ENCODE data around the gene TPST2.

TPST2 gene

DNA sequence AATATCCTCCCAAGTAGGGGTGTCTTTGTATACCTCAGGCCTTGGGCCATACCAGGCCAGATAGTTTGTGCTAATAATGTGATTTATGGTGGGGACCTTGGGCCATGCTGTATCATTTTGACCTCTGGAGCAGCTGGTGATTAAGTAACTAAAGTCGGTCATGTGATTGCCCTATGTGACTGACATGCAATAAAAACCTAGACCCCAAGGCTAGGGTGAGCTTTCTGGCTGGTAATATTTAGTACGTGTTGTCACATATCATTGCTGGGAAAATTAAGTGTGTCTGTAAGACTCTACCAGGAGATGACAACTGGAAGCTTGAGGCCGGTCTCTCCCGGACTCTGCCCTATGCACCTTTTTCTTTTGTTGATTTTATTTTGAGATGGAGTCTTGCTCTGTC is 65.1 kb downstream of the TPST2 start:
- Histone ChIP-seq H3K4me1 (ENCODE audit: control insufficient read depth, insufficient read depth, low read length) (peaks cover 3% of the 10 kb centered on the region), H3K9me3 (replicated peaks; ENCODE audit: low read length) (no peaks in the 10 kb centered on the region), H3K27me3 (ENCODE audit: control insufficient read depth, insufficient read depth, low read length) (no peaks in the 10 kb centered on the region), H3K4me3 (ENCODE audit: low read length) (no peak overlapping the region), H3K4me2 (ENCODE audit: low read length) (no peak overlapping the region), H3K9ac (ENCODE audit: low read depth, low read length) (no peak overlapping the region), H3K36me3 (ENCODE audit: insufficient read depth, low read length) (peaks cover 8% of the 10 kb centered on the region)

DNA sequence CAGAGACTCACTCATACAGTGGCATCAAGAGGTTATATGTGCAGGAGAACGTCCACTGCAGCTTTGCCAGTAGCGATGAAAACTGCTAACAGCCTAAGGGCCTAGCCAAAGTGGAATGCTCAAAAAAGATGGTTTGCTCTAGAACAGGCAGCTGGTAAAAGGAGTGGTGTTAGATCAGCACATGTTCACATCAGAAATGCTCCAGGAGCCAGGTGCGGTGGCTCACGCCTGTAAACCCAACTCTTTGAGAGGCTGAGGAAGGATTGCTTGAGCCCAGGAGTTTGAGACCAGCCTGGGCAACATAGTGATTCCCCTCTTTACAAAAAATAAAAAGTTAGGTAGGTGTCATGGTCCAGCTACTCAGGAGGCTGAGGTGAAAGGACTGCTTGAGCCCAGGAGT is 67.3 kb downstream of the TPST2 start:
- Histone ChIP-seq H3K4me1 (ENCODE audit: control insufficient read depth, insufficient read depth, low read length) (no peaks in the 10 kb centered on the region), H3K4me2 (ENCODE audit: low read length) (no peak overlapping the region), H3K9me3 (replicated peaks; ENCODE audit: low read length) (no peaks in the 10 kb centered on the region), H3K27me3 (ENCODE audit: control insufficient read depth, insufficient read depth, low read length) (no peaks in the 10 kb centered on the region), H3K36me3 (ENCODE audit: insufficient read depth, low read length) (peaks cover 4% of the 10 kb centered on the region), H3K9ac (ENCODE audit: low read depth, low read length) (no peak overlapping the region), H3K4me3 (ENCODE audit: low read length) (no peak overlapping the region)

DNA sequence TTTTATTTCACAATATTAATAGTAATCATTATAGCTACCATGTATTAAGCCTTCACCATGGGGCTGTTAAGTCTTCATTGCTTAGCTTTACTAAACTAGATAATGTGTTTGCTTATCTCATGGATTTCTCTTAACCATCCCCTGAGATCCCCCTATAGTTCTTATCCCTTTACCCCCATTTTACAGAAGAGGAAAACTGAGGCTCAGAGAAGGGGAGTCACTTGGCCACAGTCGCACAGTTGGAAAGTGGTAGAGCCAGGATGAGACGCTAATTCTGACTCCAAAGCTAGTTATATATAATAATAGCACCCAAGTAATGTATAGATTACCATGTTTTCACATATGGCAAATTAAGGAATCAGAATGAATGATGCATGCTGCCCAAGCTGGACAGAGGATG is 67.9 kb downstream of the TPST2 start:
- no peak overlapping the region for H3K9ac ChIP-seq (ENCODE audit: low read depth, low read length)
- H3K4me3 ChIP-seq (ENCODE audit: low read length) = no peak overlapping the region
- no peak overlapping the region for H3K4me2 ChIP-seq (ENCODE audit: low read length)
- no peaks in the 10 kb centered on the region for H3K9me3 ChIP-seq (replicated peaks; ENCODE audit: low read length)
- no peaks in the 10 kb centered on the region for H3K4me1 ChIP-seq (ENCODE audit: control insufficient read depth, insufficient read depth, low read length)
- peaks cover 4% of the 10 kb centered on the region for H3K36me3 ChIP-seq (ENCODE audit: insufficient read depth, low read length)
- no peaks in the 10 kb centered on the region for H3K27me3 ChIP-seq (ENCODE audit: control insufficient read depth, insufficient read depth, low read length)

DNA sequence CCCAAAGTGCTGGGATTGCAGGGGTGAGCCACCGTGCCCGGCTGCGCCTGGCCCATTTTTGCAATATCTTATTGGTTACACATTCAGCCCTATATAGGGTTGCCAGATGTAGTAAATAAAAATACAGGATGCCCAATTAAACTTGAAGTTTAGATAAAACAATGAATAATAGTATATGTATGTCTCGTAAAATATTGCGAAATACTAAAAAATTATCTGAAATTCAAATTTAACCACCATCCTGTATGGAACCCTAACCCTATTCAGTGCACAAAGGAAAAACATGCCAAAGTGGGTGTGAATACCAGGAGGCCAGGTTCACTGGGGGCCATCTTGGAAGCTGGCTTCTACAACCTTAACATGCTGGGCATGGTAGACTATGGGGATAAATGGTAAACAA is 72.5 kb downstream of the TPST2 start:
- H3K4me3 ChIP-seq (ENCODE audit: low read length) = no peak overlapping the region
- no peaks in the 10 kb centered on the region for H3K36me3 ChIP-seq (ENCODE audit: insufficient read depth, low read length)
- H3K4me1 ChIP-seq (ENCODE audit: control insufficient read depth, insufficient read depth, low read length) = peaks cover 13% of the 10 kb centered on the region
- H3K9me3 ChIP-seq (replicated peaks; ENCODE audit: low read length) = no peaks in the 10 kb centered on the region
- no peak overlapping the region for H3K4me2 ChIP-seq (ENCODE audit: low read length)
- H3K9ac ChIP-seq (ENCODE audit: low read depth, low read length) = no peak overlapping the region
- no peaks in the 10 kb centered on the region for H3K27me3 ChIP-seq (ENCODE audit: control insufficient read depth, insufficient read depth, low read length)

DNA sequence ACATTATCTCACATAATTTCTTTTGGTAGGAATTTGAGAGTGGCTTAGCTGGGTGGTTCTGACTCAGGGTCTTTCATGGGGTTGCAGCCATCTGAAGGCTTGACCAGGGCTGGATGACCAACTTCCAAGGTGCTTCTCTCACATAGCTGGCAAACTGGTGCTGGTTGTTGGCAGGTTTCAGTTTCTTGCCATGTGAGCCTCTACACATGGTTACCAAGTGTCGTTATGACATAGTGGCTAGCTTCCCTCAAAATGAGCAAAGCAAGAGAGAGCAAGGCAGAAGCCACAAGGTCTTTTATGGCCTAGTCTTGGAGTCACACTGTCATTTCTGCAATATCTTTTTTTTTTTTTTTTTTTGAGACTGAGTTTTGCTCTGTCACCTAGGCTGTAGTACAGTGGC is 73.4 kb downstream of the TPST2 start:
- H3K27me3 ChIP-seq (ENCODE audit: control insufficient read depth, insufficient read depth, low read length) = no peaks in the 10 kb centered on the region
- H3K9ac ChIP-seq (ENCODE audit: low read depth, low read length) = no peak overlapping the region
- H3K4me3 ChIP-seq (ENCODE audit: low read length) = no peak overlapping the region
- H3K4me2 ChIP-seq (ENCODE audit: low read length) = no peak overlapping the region
- no peaks in the 10 kb centered on the region for H3K36me3 ChIP-seq (ENCODE audit: insufficient read depth, low read length)
- peaks cover 13% of the 10 kb centered on the region for H3K4me1 ChIP-seq (ENCODE audit: control insufficient read depth, insufficient read depth, low read length)
- H3K9me3 ChIP-seq (replicated peaks; ENCODE audit: low read length) = no peaks in the 10 kb centered on the region

DNA sequence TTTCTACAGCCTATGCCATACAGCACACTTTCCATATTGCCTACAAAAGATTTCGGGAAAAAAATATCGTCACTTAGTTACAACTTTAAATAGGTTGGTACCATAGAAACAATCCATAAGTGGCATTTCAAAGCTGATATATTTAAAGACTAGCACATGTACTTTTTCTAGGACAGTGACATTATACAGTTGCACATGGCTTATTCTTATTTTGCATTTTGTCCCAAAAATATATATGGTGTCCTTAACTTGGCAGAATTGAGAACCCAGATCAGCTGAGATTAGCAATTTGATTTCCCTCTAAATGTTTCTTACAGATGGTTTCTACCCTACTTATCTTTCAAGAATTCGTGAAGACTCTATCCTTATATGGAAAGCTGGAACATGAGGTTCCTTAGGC is 74.0 kb downstream of the TPST2 start:
- Histone ChIP-seq H3K4me3 (ENCODE audit: low read length) (no peak overlapping the region), H3K4me1 (ENCODE audit: control insufficient read depth, insufficient read depth, low read length) (peaks cover 13% of the 10 kb centered on the region), H3K27me3 (ENCODE audit: control insufficient read depth, insufficient read depth, low read length) (no peaks in the 10 kb centered on the region), H3K36me3 (ENCODE audit: insufficient read depth, low read length) (no peaks in the 10 kb centered on the region), H3K9me3 (replicated peaks; ENCODE audit: low read length) (no peaks in the 10 kb centered on the region), H3K4me2 (ENCODE audit: low read length) (no peak overlapping the region), H3K9ac (ENCODE audit: low read depth, low read length) (no peak overlapping the region)

DNA sequence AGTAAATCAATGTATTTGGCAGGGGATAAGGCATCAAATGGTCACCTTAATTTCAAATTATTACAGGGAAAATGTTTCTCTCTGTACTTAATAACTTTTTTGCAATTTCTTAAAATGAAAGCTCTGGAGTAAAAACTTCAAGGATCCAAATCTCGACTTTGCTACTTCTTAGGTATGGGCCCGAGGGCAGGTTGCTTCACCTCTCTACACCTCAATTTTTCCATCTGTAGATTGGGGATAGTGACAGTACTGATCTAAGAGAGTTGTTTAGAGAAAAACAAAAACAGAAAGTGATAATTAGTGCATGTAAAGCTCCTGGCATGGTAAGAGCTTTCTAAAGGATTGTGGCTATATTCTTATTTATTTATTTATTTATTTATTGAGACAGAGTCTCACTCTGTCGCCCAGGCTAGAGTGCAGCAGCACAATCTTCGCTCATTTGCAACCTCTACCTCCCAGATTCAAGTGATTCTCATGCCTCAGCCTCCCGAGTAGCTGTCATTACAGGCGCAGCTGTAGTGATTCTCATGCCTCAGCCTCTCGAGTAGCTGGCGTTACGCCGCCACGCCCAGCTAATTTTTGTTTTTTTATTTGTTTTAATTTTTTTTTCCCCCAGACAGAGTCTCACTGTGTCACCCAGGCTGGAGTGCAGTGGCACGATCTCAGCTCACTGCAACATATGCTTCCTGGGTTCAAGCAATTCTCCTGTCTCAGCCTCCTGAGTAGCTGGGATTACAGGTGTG is 75.3 kb downstream of the TPST2 start:
- H3K36me3 ChIP-seq (ENCODE audit: insufficient read depth, low read length) = peaks cover 6% of the 10 kb centered on the region
- H3K4me2 ChIP-seq (ENCODE audit: low read length) = peak overlapping the region; percentile 96
- no peaks in the 10 kb centered on the region for H3K27me3 ChIP-seq (ENCODE audit: control insufficient read depth, insufficient read depth, low read length)
- H3K4me3 ChIP-seq (ENCODE audit: low read length) = no peak overlapping the region
- no peak overlapping the region for H3K9ac ChIP-seq (ENCODE audit: low read depth, low read length)
- peaks cover 13% of the 10 kb centered on the region for H3K4me1 ChIP-seq (ENCODE audit: control insufficient read depth, insufficient read depth, low read length)
- H3K9me3 ChIP-seq (replicated peaks; ENCODE audit: low read length) = no peaks in the 10 kb centered on the region

DNA sequence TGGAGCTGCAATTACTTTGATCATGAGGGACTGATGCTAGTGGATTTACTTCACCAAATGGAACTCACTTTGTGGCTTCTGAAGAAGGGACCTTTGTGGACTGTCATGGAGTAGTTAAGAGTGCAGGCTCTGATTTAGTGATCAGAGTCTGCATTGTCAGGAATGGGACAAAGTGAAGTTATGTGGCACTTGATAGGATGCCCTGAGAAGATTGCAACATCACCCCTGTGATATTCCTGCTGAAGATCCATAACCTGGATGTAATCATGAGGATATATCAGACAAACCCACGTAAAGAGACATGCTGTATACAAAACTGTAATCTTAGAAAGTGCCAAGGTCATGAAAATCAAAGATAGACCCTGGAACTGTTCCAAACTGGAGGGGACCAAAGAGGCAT is 76.1 kb downstream of the TPST2 start:
- H3K9ac ChIP-seq (ENCODE audit: low read depth, low read length) = no peak overlapping the region
- H3K4me3 ChIP-seq (ENCODE audit: low read length) = no peak overlapping the region
- peak overlapping the region; percentile 96 for H3K4me2 ChIP-seq (ENCODE audit: low read length)
- peaks cover 12% of the 10 kb centered on the region for H3K36me3 ChIP-seq (ENCODE audit: insufficient read depth, low read length)
- no peaks in the 10 kb centered on the region for H3K27me3 ChIP-seq (ENCODE audit: control insufficient read depth, insufficient read depth, low read length)
- no peaks in the 10 kb centered on the region for H3K9me3 ChIP-seq (replicated peaks; ENCODE audit: low read length)
- peaks cover 13% of the 10 kb centered on the region for H3K4me1 ChIP-seq (ENCODE audit: control insufficient read depth, insufficient read depth, low read length)

DNA sequence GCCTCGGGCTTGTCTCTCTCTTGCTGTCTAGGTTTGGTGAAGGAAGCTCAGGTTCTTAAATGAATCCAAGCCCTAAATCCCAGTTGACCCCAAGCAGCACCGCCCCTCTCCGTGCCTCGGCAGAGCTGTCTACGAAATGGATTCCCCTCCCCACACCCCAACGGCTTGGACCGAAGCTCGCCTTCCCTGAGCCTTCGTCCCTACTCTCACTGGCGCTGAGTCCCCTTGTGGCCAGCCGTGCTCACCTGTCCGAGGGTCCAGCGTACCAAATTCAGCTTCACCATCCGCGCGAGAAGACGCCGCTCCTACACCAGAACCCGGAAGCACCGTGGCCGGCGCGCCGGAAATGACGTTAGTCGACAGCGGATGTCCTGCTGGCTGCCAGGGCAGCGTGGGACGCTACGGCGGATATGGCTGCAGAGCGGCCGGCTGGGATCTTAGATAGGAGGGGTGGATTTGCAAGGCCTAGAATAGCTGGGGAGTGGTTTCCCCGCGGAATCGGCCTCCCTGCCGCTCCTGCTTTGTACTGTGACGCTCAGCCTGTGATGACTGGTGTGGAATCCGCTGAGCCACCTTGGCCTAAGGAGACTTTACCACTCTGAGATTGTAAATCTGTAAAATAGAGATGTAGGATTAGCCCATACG is 77.7 kb downstream of the TPST2 start, which contains the start of gene TFIP11:
TFIP11 (minus strand) TSS at position 325 of the 645 bp plus-strand sequence. CDS start 2,201 bp downstream, outside the sequence.
- peak within 1 kb of the TSS; percentile 96 for H3K4me2 ChIP-seq (ENCODE audit: low read length)
- peak within 1 kb of the TSS; percentile 96 for H3K9ac ChIP-seq (ENCODE audit: low read depth, low read length)
- peak within 1 kb of the TSS; percentile 99 for H3K4me3 ChIP-seq (ENCODE audit: low read length)
- H3K9me3 ChIP-seq (replicated peaks; ENCODE audit: low read length) = no peaks in the 10 kb centered on the region
- no peaks in the 10 kb centered on the region for H3K27me3 ChIP-seq (ENCODE audit: control insufficient read depth, insufficient read depth, low read length)
- H3K36me3 ChIP-seq (ENCODE audit: insufficient read depth, low read length) = peaks cover 21% of the 10 kb centered on the region
- H3K4me1 ChIP-seq (ENCODE audit: control insufficient read depth, insufficient read depth, low read length) = peaks cover 13% of the 10 kb centered on the region

DNA sequence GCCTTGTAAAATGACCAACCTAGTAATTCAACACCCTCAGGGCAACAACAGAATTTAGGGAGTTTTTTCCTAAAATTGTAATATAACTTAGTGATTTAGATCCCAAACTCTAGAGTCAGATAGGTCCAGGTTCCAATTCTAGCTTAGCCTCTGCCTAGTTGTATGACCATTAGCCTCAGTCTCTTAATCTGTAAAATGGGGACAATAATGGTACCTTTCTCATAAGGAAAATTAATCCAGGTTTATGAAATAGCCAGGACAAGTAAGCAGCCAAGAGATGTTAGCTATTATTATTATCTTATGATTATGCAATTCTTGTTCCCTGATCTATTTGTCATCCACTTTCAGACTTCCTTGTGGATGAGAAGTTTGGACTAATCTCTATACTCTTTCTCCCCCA is 81.8 kb downstream of the TPST2 start:
- Histone ChIP-seq H3K4me2 (ENCODE audit: low read length) (no peak overlapping the region), H3K9me3 (replicated peaks; ENCODE audit: low read length) (no peaks in the 10 kb centered on the region), H3K36me3 (ENCODE audit: insufficient read depth, low read length) (peaks cover 54% of the 10 kb centered on the region), H3K4me3 (ENCODE audit: low read length) (no peak overlapping the region), H3K27me3 (ENCODE audit: control insufficient read depth, insufficient read depth, low read length) (no peaks in the 10 kb centered on the region), H3K9ac (ENCODE audit: low read depth, low read length) (no peak overlapping the region), H3K4me1 (ENCODE audit: control insufficient read depth, insufficient read depth, low read length) (peaks cover 4% of the 10 kb centered on the region)

DNA sequence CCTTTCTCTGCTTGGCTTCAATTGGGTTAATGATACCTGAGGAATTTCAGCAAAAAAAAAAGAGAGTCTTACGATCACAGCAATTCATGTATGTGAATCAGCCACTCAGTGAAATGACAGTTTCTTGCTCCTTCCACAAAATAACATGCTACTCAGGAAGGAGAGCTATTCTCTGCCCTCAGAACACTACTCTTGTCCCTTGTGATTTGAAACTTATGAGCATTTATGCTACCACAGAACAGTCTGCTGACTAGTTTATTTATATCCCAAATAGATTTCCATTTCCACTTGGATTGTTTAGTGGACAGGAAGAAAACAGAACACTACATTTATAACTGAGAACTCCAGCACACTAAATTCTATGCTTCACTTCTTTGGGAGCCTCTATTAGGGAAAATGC is 86.2 kb downstream of the TPST2 start:
- peaks cover 74% of the 10 kb centered on the region for H3K36me3 ChIP-seq (ENCODE audit: insufficient read depth, low read length)

More for the DNA sequence above, 86.2 kb downstream of the TPST2 start:
- Histone ChIP-seq H3K9me3 (replicated peaks; ENCODE audit: low read length) (no peaks in the 10 kb centered on the region), H3K27me3 (ENCODE audit: control insufficient read depth, insufficient read depth, low read length) (no peaks in the 10 kb centered on the region), H3K4me2 (ENCODE audit: low read length) (no peak overlapping the region), H3K9ac (ENCODE audit: low read depth, low read length) (no peak overlapping the region), H3K4me3 (ENCODE audit: low read length) (no peak overlapping the region), H3K4me1 (ENCODE audit: control insufficient read depth, insufficient read depth, low read length) (peaks cover 6% of the 10 kb centered on the region)
